HG02840 (cell line): ENCODE data around the gene PJA1.

ENCODE experiments used
- ATAC-seq: cut with Tn5 transposase; IDR thresholded peaks from one replicate; pipeline ENCODE4 v1.9.1; 2021; ENCODE audit warnings: mild to moderate bottlenecking, moderate library complexity, moderate number of reproducible peaks; ENCODE audit not compliant: unreplicated experiment, low FRiP score

Gene PJA1

GRCh38 chrX:69120476-69120875 is 44.8 kb downstream of the PJA1 start:
- no peak for ATAC-seq

- ATAC-seq, result no peak
Measured at GRCh38 chrX:69119122-69119521, 46.1 kb downstream of the PJA1 start.

GRCh38 chrX:69117876-69118526 is 47.3 kb downstream of the PJA1 start:
- ATAC-seq, result no peak

DNA sequence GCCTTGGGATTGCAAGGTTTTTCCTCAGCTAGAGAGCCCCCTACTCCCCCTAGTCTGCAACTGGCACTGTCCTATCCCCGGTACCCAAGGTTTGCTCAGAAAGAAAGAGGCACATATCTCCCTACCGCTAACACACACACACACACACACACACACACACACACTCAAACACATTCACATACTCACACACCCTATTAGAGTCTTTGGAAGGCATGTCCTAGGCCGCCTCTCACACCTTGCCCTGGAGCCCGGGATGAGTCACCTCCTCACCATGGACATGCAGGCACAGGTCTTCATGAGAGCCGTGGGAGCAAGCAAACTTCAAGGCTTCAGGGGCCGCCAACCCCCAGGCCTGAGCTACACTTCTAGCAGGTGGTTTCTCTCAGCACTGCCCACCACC is 49.2 kb downstream of the PJA1 start:
- no peak for ATAC-seq

GRCh38 chrX:69113723-69114122 is 51.5 kb downstream of the PJA1 start:
- ATAC-seq, result no peak
